Ovary (tissue), 3 donors: ENCODE results near the gene ADK.
"Not testable (repeated sequence)": the region's sequence is repeated elsewhere in the genome, so short reads cannot be mapped to it uniquely, and the experiment has no call there.

Source experiments
- CTCF ChIP-seq, 3 donors: fragments of 450-650 bp in 2 of 3; fragments of 200-600 bp in 1 of 3; IDR thresholded peaks; one replicate each; pipeline versions ENCODE4 v1.5.1 to v1.8.0; 2016 to 2022; ENCODE audit warnings: antibody characterized with exemption in 3 of 3, mild to moderate bottlenecking in 1 of 3
- EP300 ChIP-seq: sonication (generic); formaldehyde crosslinking; IDR thresholded peaks from one replicate; pipeline ENCODE4 v1.6.1; 2017; ENCODE audit warnings: antibody characterized with exemption
- POLR2A ChIP-seq: fragments of 450-650 bp; IDR thresholded peaks from one replicate; pipeline ENCODE4 v1.6.1; 2017; ENCODE audit warnings: antibody characterized with exemption, mild to moderate bottlenecking, moderate library complexity
- donor health status: DM: no; HTN: no; CAD: no.

- TF ChIP-seq CTCF (IDR thresholded peaks at IDR 0.05); POLR2A; EP300: not testable (repeated sequence)
These were observed 66.1 kb downstream of the ADK start for GRCh38 chr10:74217110-74217509.
